HEK293T (cell line): ENCODE data around the gene LYRM2.
A peak's percentile ranks its signal among the peaks of the same experiment; 100 is the strongest.

Experiments used
- CTCF ChIA-PET: fragments of 350-600 bp; formaldehyde crosslinking; extraction: SDS; loops from one replicate; lab custom pipeline; 2021; ENCODE audit warnings: antibody characterized with exemption, inconsistent platforms; lab: Yijun Ruan, JAX
- POLR2A ChIA-PET: fragments of 350-600 bp; formaldehyde crosslinking; extraction: SDS; loops from one replicate; lab custom pipeline; 2020; ENCODE audit warnings: antibody characterized with exemption, inconsistent platforms; lab: Yijun Ruan, JAX
- DNase-seq: peaks from one replicate; pipeline ENCODE4 v3.0.0; 2012; ENCODE audit warnings: mixed read lengths; ENCODE audit errors: extremely low spot score
- ARNT ChIP-seq: fragments of 450-650 bp; IDR thresholded peaks from 2 replicates; pipeline ENCODE4 v1.6.1; 2017; ENCODE audit warnings: mild to moderate bottlenecking
- BHLHE40 ChIP-seq: fragments of 450-650 bp; IDR thresholded peaks from 2 replicates; pipeline ENCODE4 v1.6.1; 2016; ENCODE audit warnings: mild to moderate bottlenecking, moderate library complexity, borderline replicate concordance
- CTBP1 ChIP-seq: fragments of 450-650 bp; IDR thresholded peaks from 2 replicates; pipeline ENCODE4 v1.6.1; 2016; ENCODE audit warnings: borderline replicate concordance
- ELF4 ChIP-seq: fragments of 450-650 bp; IDR thresholded peaks from 2 replicates; pipeline ENCODE4 v1.6.1; 2017; ENCODE audit warnings: antibody characterized with exemption
- FOXA1 ChIP-seq: fragments of 450-650 bp; IDR thresholded peaks from 2 replicates; pipeline ENCODE4 v1.6.1; 2016; ENCODE audit warnings: mild to moderate bottlenecking
- FOXK2 ChIP-seq: fragments of 450-650 bp; IDR thresholded peaks from 2 replicates; pipeline ENCODE4 v1.6.1; 2016; ENCODE audit warnings: mild to moderate bottlenecking
- FOXM1 ChIP-seq: fragments of 450-650 bp; IDR thresholded peaks from 2 replicates; pipeline ENCODE4 v1.6.1; 2017; ENCODE audit warnings: mild to moderate bottlenecking, borderline replicate concordance
- HDGF ChIP-seq: fragments of 450-650 bp; IDR thresholded peaks from 2 replicates; pipeline ENCODE4 v1.6.1; 2017; ENCODE audit warnings: antibody characterized with exemption, borderline replicate concordance
- L3MBTL2 ChIP-seq: fragments of 450-650 bp; conservative IDR thresholded peaks from 2 replicates; pipeline ENCODE4 v1.6.1; 2016; ENCODE audit warnings: mild to moderate bottlenecking
- LEF1 ChIP-seq: fragments of 450-650 bp; IDR thresholded peaks from 2 replicates; pipeline ENCODE4 v1.6.1; 2017; ENCODE audit warnings: mild to moderate bottlenecking, borderline replicate concordance
- NFRKB ChIP-seq: fragments of 450-650 bp; IDR thresholded peaks from 2 replicates; pipeline ENCODE4 v1.6.1; 2016; ENCODE audit warnings: mild to moderate bottlenecking, moderate library complexity
- SP1 ChIP-seq: fragments of 450-650 bp; IDR thresholded peaks from 2 replicates; pipeline ENCODE4 v1.6.1; 2017
- SUZ12 ChIP-seq: fragments of 450-650 bp; IDR thresholded peaks from 2 replicates; pipeline ENCODE4 v1.6.1; 2016; ENCODE audit warnings: mild to moderate bottlenecking
- TARDBP ChIP-seq: fragments of 450-650 bp; IDR thresholded peaks from 2 replicates; pipeline ENCODE4 v1.6.1; 2016
- ZNF384 ChIP-seq: fragments of 450-650 bp; IDR thresholded peaks from 2 replicates; pipeline ENCODE4 v1.6.1; 2016
- TF ChIP-seq, protein P1 (sequence below): fragments of 450-650 bp; IDR thresholded peaks from 2 replicates; pipeline ENCODE4 v1.6.1; 2016

LYRM2 gene

DNA sequence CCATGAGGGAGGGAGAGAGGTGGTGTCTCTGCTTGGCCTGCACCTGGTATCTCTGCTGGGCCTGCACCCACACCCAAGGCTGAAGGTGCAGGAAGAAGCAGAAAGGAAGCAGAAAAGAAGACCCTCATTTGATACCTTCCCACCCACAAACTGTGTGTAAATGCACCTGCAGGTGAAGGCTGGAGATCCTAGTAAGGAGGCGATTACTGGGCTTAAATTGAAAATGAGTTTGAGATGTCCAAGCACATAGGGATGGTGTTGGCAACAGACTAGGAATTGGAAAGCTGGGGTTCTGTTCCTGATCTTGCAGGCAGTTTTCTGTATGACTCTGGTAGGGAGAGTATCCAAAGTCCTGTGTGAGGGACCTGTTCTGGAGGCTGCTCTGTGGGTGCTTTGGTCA lies 74.7 kb downstream of the LYRM2 start:
- CTCF ChIA-PET, result no interaction called here
- POLR2A ChIA-PET, result no interaction called here
- TF ChIP-seq SUZ12 (no peak), L3MBTL2 (no peak), CTBP1 (no peak), ARNT (no peak), HDGF (no peak), LEF1 (no peak), TARDBP (no peak)
- no peak for DNase-seq

DNA sequence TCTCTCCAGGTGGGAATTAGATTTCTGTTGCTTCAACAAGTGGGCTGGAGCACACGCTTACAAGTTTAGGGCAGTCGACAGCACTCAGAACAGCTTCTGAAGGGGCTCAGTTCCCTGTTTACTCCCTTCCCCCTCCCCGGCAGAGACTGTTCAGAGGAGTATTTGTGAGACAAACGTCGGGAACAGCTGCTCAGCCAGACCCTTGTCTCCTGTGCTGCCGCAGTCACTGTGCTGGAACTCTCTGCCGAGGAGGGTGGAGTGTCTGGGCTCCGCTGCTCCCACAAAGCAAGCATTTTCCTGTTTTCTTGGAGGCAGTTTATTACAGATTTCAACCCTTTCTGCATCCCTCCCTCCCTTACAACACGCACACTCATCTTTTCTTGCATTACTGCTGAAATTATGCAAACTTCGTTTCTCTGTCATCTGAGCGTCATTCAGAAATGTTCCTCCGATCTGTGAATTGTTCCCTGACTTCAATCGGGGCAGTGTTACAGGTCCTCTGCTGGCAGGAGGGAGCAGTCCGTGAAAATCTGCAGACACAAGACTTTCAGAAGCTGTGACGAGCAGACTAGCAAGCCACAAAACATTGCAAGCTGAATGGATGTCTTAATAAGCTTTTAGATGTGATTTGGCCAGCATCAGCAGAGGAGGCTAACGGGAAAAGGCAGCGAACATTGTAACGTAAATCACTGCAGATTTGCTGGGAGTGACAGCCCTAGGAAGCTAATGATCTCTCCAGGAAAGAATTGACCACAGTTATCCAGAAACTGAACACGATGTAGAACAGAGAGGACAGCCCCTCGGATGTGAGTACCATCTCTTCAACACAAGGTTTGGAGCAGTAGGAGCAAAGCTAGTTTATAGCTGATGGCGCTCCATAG lies 76.2 kb downstream of the LYRM2 start:
- no peak for DNase-seq
- ChIA-PET POLR2A (no interaction called here), CTCF (no interaction called here)
- TF ChIP-seq L3MBTL2 (no peak), TARDBP (no peak), FOXM1 (no peak)
- TF ChIP-seq, protein P1, sequence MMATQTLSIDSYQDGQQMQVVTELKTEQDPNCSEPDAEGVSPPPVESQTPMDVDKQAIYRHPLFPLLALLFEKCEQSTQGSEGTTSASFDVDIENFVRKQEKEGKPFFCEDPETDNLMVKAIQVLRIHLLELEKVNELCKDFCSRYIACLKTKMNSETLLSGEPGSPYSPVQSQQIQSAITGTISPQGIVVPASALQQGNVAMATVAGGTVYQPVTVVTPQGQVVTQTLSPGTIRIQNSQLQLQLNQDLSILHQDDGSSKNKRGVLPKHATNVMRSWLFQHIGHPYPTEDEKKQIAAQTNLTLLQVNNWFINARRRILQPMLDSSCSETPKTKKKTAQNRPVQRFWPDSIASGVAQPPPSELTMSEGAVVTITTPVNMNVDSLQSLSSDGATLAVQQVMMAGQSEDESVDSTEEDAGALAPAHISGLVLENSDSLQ, result peak; percentile 74

DNA sequence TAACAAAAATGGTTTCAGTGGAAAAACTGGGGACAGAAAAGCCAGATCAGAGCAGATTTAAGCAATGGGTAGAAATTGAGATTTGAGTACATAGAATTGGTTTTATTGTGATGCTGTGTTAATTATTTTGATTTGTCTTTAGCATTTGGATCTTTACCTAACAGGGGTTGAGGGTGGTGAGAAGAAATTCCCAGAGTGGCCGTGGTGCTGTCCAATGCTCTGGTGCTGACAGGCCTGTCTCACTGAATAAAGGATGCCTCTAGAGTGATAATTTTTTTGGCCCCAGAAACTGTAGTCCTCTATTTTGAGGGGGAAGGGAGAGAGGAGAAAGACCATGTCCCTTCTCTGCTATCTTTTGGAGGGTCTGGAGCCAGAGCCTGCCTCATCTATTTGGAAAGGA lies 79.1 kb downstream of the LYRM2 start:
- POLR2A ChIA-PET, result no interaction called here

DNA sequence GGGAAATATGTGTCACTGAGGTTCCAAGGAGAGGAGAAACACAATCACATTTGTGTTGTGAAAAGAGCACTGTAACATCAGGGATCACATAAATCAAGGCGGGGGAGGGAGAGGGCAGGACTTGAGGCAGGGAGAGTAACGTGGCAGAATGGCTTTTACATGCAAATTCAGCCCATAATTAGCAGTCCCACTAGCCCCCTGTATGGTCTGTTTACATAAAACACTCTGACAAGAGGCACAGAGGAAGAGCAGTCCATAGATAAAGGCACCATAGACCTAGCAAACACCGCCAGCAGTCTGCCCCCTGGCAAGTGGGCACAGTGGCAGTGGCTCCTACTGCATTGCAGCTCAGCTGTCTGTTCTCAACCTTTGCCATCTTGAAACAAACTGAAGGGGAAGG lies 82.7 kb downstream of the LYRM2 start:
- no peak for TF ChIP-seq BHLHE40
- TF ChIP-seq, protein P1, result no peak
- no peak for TF ChIP-seq FOXK2
- no peak for TF ChIP-seq SUZ12
- no peak for TF ChIP-seq TARDBP
- no peak for TF ChIP-seq LEF1
- TF ChIP-seq CTBP1, result no peak
- POLR2A ChIA-PET, result no interaction called here
- CTCF ChIA-PET, result interaction anchor here (0.7 kb wide), 1 partner anchor 17 kb away, joined by 3 read pairs; no protein-coding TSS in a partner anchor
- DNase-seq, result no peak

More for the DNA sequence above, 79.1 kb downstream of the LYRM2 start:
- no peak for DNase-seq
- TF ChIP-seq SP1 (no peak), TARDBP (no peak), LEF1 (no peak), SUZ12 (no peak), NFRKB (no peak), FOXA1 (no peak), ARNT (no peak), FOXK2 (no peak), CTBP1 (no peak), FOXM1 (no peak), ELF4 (no peak), BHLHE40 (no peak), L3MBTL2 (no peak), HDGF (no peak), ZNF384 (no peak)
- TF ChIP-seq, protein P1, result no peak
- CTCF ChIA-PET, result no interaction called here

DNA sequence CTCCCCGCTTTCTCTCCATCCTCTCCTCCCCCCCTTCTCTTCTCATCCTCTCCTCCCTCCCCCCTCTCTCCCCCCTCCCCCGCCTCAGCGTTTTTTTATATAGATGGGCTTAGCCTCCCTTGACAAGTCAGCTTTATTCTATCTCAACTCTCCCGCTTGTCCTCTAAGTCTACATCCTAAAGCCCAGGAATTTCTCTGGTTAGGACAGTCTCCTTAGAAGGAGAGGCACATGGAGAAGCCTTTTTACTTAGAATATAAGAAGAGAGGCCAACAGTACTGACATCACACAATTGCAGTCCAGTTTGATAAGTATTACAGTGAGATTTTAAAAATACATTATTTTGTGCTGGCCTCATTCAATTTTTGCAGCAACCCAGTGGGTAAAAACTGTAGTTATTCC lies 83.5 kb downstream of the LYRM2 start:
- no peak for DNase-seq
- CTCF ChIA-PET, result no interaction called here
- TF ChIP-seq HDGF (no peak), NFRKB (no peak), FOXM1 (no peak), ARNT (no peak), L3MBTL2 (no peak), TARDBP (no peak), ZNF384 (no peak), SP1 (no peak), ELF4 (no peak), FOXK2 (no peak)
- TF ChIP-seq, protein P1, result no peak
- POLR2A ChIA-PET, result no interaction called here

DNA sequence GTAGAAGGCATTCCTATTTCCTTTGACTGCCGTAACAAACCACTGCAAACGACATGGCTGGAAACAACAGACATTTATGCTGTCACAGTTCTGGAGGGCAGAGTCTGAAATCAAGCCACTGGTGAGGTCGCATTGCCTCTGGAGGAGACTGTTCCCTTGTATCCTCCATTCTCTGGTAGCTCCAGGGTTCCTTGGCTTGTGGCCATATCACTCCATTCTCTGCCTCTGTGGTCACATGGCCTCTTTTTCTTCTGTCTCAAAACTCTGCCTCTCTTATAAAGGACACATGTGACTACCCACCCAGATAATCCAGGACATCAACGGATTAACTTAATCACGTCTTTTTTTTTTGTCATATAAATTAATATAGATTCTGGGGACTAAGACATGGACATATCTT lies 84.4 kb downstream of the LYRM2 start:
- DNase-seq, result no peak
- TF ChIP-seq ARNT, result no peak
- ChIA-PET POLR2A (no interaction called here), CTCF (interaction anchor here (0.7 kb wide), 1 partner anchor 587 kb away, joined by 4 read pairs; no protein-coding TSS in a partner anchor)

DNA sequence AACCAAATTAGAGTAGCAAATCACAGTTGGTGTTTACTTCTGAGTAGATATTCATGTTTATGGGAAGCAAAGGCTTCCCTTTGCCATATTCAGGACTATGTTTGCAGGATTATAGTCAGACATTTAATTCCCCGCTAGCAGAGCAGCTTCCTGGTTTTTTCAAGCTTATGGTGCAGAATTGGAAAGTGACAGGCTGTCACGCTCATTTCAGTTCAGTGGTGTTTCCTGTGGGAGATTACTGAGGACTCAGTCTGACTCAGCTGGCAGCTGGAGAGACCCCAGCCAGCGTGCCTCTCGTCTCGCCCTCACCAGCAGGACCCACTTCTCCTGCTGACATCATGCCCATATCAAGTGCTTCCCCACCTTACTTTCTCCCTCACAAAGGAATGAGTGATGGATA lies 85.1 kb downstream of the LYRM2 start:
- no peak for TF ChIP-seq HDGF
- TF ChIP-seq ARNT, result no peak
- TF ChIP-seq LEF1, result no peak
- TF ChIP-seq L3MBTL2, result no peak
- no peak for TF ChIP-seq NFRKB
- no peak for TF ChIP-seq BHLHE40
- no peak for TF ChIP-seq ELF4
- TF ChIP-seq, protein P1, result no peak
- TF ChIP-seq SUZ12, result no peak
- TF ChIP-seq TARDBP, result no peak
- no peak for TF ChIP-seq SP1
- no peak for TF ChIP-seq ZNF384
- no peak for TF ChIP-seq FOXM1
- TF ChIP-seq FOXA1, result no peak
- no peak for TF ChIP-seq FOXK2
- no peak for TF ChIP-seq CTBP1
- DNase-seq, result no peak
- POLR2A ChIA-PET, result no interaction called here
- CTCF ChIA-PET, result no interaction called here
